Liver (tissue), 3 donors: ENCODE measurements around the gene DCC.

Experiments
- CTCF ChIP-seq: fragments of 150-350 bp; IDR thresholded peaks from 2 replicates; pipeline ENCODE4 v1.5.1; 2017; ENCODE audit warnings: improper control_type of control experiment, low read depth, low read length; ENCODE audit not compliant: missing input control
- EGR1 ChIP-seq, 2 donors: IDR thresholded peaks; 2 replicates each; pipeline ENCODE4 v1.6.1; 2016 to 2018; ENCODE audit warnings: antibody characterized with exemption in 2 of 2, low read depth in 2 of 2
- FOXA1 ChIP-seq: IDR thresholded peaks from 2 replicates; pipeline ENCODE4 v1.6.1; 2016; ENCODE audit warnings: antibody characterized with exemption
- GABPA ChIP-seq, 2 donors: IDR thresholded peaks in 1 of 2; conservative IDR thresholded peaks in 1 of 2; 2 replicates each; pipeline ENCODE4 v1.6.1; 2016; ENCODE audit warnings: antibody characterized with exemption in 2 of 2, mild to moderate bottlenecking in 1 of 2, moderate library complexity in 1 of 2
- HNF4G ChIP-seq: IDR thresholded peaks from 2 replicates; pipeline ENCODE4 v1.6.1; 2016; ENCODE audit warnings: antibody characterized with exemption
- JUND ChIP-seq, 2 donors: IDR thresholded peaks; 2 replicates each; pipeline ENCODE4 v1.6.1; 2016; ENCODE audit warnings: antibody characterized with exemption in 2 of 2
- RAD21 ChIP-seq, 2 donors: IDR thresholded peaks; 2 replicates each; pipeline ENCODE4 v1.6.1; 2016; ENCODE audit warnings: antibody characterized with exemption in 2 of 2, mild to moderate bottlenecking in 2 of 2
- SP1 ChIP-seq: IDR thresholded peaks from 2 replicates; pipeline ENCODE4 v1.6.1; 2018; ENCODE audit warnings: antibody characterized with exemption, mild to moderate bottlenecking
- TAF1 ChIP-seq: conservative IDR thresholded peaks from 2 replicates; pipeline ENCODE4 v1.6.1; 2016; ENCODE audit warnings: antibody characterized with exemption, mild to moderate bottlenecking
- YY1 ChIP-seq: IDR thresholded peaks from 2 replicates; pipeline ENCODE4 v1.6.1; 2016; ENCODE audit warnings: antibody characterized with exemption, mild to moderate bottlenecking
- TF ChIP-seq, protein P1 (sequence below): IDR thresholded peaks from 2 replicates; pipeline ENCODE4 v1.6.1; 2016; ENCODE audit warnings: antibody characterized with exemption
- TF ChIP-seq, protein P2 (sequence below): IDR thresholded peaks from 2 replicates; pipeline ENCODE4 v1.6.1; 2016; ENCODE audit warnings: antibody characterized with exemption, mild to moderate bottlenecking
- TF ChIP-seq, protein P3 (sequence below): IDR thresholded peaks from 2 replicates; pipeline ENCODE4 v1.6.1; 2016; ENCODE audit warnings: antibody characterized with exemption
- TF ChIP-seq, protein P4 (sequence below): IDR thresholded peaks from 2 replicates; pipeline ENCODE4 v1.6.1; 2016; ENCODE audit warnings: antibody characterized with exemption
- donor health status: healthy.
- donor health status: healthy.

GRCh38 chr18:52442686-52443085 is 102.7 kb downstream of the DCC start:
- TF ChIP-seq CTCF (no peak), FOXA1 (no peak), TAF1 (no peak), JUND (IDR thresholded peaks at IDR 0.05) (no peak), RAD21 (IDR thresholded peaks at IDR 0.05) (no peak), SP1 (no peak), HNF4G (no peak), GABPA (IDR thresholded peaks at IDR 0.05 in 1 of 2, conservative IDR thresholded peaks at IDR 0.05 in 1 of 2) (no peak), YY1 (no peak), EGR1 (IDR thresholded peaks at IDR 0.05; ENCODE audit: low read depth in 2 of 2) (no peak)
- TF ChIP-seq, protein P1, sequence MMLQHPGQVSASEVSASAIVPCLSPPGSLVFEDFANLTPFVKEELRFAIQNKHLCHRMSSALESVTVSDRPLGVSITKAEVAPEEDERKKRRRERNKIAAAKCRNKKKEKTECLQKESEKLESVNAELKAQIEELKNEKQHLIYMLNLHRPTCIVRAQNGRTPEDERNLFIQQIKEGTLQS, result no peak
- TF ChIP-seq, protein P2, sequence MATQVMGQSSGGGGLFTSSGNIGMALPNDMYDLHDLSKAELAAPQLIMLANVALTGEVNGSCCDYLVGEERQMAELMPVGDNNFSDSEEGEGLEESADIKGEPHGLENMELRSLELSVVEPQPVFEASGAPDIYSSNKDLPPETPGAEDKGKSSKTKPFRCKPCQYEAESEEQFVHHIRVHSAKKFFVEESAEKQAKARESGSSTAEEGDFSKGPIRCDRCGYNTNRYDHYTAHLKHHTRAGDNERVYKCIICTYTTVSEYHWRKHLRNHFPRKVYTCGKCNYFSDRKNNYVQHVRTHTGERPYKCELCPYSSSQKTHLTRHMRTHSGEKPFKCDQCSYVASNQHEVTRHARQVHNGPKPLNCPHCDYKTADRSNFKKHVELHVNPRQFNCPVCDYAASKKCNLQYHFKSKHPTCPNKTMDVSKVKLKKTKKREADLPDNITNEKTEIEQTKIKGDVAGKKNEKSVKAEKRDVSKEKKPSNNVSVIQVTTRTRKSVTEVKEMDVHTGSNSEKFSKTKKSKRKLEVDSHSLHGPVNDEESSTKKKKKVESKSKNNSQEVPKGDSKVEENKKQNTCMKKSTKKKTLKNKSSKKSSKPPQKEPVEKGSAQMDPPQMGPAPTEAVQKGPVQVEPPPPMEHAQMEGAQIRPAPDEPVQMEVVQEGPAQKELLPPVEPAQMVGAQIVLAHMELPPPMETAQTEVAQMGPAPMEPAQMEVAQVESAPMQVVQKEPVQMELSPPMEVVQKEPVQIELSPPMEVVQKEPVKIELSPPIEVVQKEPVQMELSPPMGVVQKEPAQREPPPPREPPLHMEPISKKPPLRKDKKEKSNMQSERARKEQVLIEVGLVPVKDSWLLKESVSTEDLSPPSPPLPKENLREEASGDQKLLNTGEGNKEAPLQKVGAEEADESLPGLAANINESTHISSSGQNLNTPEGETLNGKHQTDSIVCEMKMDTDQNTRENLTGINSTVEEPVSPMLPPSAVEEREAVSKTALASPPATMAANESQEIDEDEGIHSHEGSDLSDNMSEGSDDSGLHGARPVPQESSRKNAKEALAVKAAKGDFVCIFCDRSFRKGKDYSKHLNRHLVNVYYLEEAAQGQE, result no peak
- TF ChIP-seq, protein P3, sequence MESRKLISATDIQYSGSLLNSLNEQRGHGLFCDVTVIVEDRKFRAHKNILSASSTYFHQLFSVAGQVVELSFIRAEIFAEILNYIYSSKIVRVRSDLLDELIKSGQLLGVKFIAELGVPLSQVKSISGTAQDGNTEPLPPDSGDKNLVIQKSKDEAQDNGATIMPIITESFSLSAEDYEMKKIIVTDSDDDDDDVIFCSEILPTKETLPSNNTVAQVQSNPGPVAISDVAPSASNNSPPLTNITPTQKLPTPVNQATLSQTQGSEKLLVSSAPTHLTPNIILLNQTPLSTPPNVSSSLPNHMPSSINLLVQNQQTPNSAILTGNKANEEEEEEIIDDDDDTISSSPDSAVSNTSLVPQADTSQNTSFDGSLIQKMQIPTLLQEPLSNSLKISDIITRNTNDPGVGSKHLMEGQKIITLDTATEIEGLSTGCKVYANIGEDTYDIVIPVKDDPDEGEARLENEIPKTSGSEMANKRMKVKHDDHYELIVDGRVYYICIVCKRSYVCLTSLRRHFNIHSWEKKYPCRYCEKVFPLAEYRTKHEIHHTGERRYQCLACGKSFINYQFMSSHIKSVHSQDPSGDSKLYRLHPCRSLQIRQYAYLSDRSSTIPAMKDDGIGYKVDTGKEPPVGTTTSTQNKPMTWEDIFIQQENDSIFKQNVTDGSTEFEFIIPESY, result no peak
- TF ChIP-seq, protein P4, sequence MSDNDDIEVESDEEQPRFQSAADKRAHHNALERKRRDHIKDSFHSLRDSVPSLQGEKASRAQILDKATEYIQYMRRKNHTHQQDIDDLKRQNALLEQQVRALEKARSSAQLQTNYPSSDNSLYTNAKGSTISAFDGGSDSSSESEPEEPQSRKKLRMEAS, result no peak
